NOMO-1 treated with dmso at 0.1 percent for 144 hours (cell line): ENCODE results near the gene KRTAP21-1.
"Not testable (repeated sequence)": the region's sequence is repeated elsewhere in the genome, so short reads cannot be mapped to it uniquely, and the experiment has no call there.

Experiments
- DNase-seq: peaks from one replicate; lab custom pipeline; 2025; ENCODE audit not compliant: unreplicated experiment; lab: John Stamatoyannopoulos, UW

The KRTAP21-1 gene

DNA sequence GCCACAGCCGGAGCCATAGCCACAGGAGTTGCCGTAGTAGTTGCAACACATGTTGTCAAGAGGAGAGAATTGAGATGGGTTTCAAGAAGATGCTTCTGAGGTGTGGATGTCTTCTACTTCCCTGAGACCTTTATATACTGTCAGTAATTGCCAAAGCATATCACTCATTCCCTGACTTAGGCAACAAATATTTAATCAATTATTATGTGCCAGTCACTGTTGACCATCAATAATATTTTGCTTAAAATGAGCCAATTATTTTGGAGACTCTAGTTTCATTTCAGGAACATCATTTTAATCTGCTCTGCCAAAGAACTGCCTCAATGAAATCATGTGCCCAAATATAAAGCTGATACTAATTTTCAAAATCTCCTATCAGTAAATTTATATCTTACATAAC is at the start of gene KRTAP21-1:
Gene KRTAP21-1, minus strand, starts transcription at position 101 of the 400 bp plus-strand sequence. Its CDS starts 50 bp downstream, at position 51.
- DNase-seq, result not testable (repeated sequence)

DNA sequence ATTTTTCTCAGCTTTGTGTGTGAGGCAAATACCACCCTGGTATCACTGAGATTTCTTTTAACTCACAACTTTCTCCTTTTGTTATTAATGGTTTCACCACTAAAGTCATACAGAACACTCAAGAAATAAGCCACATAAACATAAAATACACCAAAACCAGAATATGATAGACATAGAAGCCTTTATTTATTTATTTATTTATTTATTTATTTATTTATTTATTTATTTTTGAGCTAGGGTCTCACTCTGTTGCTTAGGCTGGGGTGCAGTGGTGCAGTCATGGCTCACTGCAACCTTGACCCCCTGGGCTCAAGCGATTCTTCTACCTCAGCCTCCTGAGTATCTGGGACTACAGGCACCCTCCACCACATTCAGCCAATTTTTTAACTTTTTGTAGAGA is 45.4 kb upstream of the KRTAP21-1 start:
- no peak for DNase-seq

DNA sequence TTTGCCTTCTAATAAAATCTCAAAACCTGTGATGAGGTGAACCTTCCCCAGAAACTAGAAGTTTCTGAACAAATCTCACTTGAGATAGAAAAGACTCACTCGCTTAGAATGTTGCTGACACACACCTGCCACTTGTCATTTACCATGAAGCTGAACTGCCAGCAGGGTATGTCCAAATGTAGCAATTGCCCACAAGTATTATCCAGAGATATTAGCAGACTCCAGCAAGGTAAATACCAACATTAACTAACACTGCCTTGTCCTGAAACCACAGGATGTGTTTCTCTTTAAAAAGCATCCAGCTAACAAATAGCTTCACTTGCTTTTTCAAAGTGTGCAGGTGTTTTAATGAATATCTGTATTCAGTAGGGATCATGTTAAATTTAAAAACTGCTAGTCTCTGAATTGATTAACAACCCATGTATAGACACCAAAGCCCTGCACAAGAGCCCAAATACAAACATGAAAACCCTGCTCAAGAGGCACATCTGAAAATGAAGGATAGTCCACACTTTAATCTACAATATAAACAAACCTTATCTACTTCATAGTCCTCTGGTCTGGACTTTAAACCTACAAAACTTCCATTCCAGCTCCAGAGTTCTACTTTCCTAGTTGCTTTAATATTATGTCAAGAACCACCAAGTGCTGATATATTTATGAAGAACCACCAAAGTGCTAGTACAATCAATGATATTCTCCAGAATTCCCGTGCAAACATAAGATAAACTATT is 38.5 kb upstream of the KRTAP21-1 start:
- DNase-seq, result no peak

DNA sequence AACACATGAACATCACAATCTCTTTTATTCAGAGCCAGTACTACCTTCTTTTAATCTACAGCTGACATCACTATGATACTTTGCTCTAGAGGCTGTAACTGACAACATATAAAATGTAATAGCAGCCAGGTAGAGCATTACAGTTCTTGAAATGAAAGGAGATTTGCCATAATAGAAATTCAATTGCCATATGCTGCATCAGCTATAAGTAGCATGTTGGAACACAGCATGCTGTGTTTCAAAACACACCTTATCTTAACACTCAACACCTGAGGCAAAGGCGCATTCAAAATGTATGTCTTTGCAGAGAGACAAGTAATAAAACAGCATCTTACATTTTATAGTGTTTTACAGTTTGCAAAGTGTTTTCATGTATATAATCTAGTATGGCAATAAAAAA is 24.0 kb upstream of the KRTAP21-1 start:
- DNase-seq, result no peak

DNA sequence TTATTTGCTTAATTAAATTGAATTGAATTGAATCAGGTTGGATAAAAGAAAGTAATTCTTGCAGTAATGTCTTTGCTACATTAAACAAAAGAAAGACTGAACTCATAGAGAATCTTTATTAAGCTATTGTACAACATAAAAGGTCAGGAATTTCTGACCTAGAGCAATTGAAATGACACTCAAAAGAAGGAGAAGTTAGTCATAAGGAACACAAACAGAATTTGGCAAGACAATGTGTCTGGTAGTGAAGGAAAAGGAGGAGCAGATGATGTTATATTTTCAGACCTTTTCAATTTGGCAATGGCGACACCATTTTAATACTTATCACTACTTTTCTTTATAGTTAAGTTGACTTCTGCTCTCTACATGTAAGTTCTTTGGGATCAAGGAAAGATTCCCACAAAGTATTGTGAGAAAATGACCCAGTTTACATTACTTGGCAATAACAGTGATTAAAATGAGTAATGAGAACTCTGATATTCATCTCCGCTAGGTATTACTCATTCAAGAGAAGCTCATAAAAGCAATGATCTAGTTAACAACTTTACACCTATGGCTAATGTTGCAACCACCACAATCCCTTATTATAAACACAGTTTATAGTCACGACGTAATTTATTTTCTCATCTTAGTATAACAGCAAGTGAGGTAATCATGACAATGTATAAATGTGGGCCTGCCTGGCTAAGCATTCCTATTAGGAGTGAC is 14.7 kb upstream of the KRTAP21-1 start:
- no peak for DNase-seq

DNA sequence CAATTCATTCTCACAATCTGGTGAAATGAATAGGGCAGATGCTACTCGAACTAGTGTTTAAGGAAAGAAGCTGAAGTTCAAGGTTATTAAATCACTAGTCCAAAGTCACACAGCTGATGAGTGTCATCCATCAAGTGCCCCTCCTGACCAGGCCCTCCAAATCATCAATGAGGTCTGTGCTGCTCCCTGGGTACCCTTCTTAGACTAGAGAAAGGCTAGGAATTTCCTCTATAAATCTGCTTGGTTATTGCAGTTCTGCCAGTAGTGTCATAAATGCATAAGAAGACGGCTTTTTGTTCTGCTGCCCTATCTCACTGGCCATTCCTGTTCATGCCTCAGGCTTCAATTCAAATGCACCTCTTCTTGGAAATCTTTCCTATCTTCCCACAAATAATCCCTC is 5.5 kb upstream of the KRTAP21-1 start:
- no peak for DNase-seq

DNA sequence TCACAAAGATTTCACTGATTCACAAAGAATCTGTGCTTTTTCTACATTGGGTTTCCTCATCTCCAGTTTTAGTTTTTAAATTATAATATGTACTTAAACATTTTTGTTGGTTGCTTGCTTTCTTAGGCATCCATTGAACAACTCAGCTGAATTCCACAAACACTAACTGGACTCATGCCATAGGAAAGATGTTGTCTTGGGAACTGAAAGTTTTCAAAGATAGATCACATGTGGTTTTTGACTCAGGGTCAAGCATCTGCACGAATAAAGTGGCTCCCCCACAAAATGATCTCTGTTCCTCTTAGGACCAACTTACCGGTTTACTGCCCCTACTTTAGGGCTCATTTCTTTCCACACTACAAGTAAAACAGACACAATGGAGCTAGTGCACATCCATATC is 3.1 kb upstream of the KRTAP21-1 start:
- no peak for DNase-seq

DNA sequence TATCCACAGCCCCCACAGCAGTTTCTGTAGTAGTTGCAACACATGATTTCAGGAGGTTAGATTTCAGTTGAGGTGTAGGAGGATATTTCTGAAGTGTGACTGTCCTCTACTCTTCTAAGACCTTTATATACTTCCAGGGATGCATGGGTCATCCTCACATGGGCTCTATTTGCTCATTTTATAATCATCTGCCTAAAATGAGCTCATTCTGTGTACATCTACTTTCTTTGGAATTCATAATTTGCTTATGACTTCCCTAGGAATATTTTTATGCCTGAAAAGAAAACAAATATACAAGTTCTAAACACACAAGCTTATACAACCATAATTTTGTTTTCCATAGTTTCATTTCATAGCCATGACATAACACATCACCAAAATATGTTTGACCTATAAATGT is 8.1 kb downstream of the KRTAP21-1 start, which contains the start of gene KRTAP21-2:
Gene KRTAP21-2, minus strand, starts transcription at position 101 of the 400 bp plus-strand sequence. Its CDS starts 57 bp downstream, at position 44.
- DNase-seq, result no peak

DNA sequence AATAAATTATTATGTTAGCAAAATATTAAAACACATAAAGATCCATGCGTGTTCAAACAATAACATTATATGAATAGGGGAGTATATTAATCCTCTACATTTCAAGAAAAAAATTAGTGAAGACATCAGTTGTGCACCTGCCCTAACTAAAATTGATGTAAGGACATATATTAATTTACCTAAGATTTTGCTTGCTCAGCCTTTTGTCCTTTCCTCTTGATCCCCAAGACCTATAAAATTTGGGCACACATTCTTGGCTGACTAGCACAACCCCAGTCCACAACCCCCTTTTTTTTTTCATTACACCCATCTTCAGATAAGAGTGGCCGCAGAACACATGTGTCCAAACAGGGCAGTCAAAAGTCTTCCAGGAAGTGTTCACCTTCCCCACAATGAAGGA is 14.8 kb downstream of the KRTAP21-1 start:
- DNase-seq, result no peak

DNA sequence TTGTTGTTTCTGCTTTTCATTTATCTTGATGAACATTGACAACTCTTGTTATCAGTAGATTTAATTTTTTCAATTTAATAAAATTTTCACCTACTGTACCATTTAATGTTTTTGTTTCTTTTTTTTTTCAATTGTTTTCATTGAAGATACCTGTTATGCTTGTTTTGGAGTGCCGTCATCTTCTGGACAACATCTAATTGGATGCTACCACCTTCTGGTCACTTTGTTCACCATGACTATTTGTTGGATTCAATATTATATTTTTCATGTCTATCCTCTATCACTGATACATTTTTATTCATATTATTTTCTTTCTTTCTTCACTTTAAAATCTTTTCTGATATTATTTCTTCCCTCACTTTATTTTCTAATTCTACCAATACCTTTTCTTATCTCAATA is 22.2 kb downstream of the KRTAP21-1 start:
- no peak for DNase-seq

DNA sequence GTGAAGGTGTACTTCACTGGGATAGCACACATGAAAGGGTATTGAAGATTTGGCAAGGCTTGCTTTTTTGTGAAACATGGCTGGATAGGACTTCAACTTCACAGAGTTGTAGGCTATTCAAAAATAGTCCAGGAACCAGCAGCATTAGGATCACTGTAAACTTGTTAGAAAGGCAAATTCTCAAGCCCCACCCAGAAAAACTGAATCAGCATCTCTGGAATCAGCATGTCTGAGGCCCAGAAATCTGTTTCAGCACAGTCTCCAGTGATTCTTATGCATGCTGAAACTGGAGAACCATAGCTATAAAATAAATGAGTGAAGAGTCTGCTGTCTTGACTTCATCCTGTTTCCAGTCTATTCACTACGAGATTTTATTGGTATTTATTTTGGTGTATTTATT is 28.5 kb downstream of the KRTAP21-1 start:
- DNase-seq, result no peak

DNA sequence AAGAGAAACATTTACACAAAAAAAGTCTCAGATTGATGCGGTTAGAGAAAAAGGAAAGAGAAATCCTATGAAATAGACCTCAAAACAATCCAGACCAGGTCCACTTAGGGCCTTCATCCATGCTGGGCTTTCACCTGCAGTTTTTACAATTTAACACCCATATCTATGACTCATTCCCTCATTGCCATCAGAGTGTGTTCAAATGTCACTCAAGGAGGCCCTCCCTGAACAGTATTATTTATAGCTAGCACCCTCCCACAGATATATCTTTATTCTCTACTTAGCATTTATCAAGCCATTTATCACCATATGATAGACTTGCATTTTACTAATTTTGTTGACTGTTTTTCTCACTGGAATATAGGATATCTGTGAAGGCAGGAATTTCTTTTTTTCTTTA is 35.8 kb downstream of the KRTAP21-1 start:
- no peak for DNase-seq

DNA sequence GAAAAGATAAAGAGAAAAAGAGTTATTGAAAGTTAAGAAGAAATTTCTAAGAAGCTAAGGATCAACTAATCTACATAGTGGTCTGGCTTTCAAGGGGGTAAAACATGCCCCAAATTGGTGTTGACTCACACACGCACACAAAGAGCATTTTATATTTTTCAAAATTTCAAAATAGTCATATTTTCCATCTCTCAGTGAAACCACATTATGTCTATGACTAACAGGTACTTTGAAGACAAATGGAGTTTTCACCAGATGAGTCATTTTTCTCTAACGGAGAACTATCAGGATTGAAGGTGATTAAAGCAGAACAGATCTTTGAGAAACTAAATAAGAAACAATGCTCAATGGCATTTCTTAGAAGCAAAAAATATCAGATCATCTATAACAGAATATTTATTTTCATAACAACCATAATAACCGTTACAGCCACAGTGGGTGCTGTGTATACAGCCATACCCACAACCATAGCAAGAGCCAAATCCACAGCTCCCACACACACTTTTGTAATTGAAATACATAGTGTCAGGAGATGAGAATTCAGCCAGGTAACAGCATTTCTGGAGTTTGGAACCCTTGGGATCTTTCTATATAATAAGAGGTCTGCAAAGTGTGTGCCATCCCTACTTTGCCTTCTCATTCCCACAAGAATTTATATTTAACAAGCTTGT is 36.9 kb downstream of the KRTAP21-1 start, which contains the start of gene KRTAP21-3:
Gene KRTAP21-3, minus strand, starts transcription at position 539 of the 671 bp plus-strand sequence. Its CDS starts 18 bp downstream, at position 521.
- DNase-seq, result no peak

DNA sequence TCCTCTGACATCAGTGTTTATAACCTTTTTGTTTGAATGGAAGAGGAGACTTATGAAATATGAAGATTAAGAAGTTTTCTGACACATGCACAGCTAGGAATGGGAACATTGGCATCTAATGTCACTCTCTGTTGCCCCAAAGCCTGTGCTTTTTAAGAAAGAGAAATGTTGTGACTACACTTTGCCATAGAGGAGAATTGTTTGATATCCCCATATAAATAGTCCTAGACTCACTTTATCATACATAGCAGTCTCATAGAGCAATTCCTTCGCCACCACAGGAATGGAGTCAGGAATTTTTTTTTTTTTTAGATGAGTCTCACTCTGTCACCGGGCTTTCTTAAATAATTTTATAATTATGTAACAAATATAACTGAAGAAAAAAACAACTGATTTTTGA is 38.1 kb downstream of the KRTAP21-1 start:
- DNase-seq, result no peak

DNA sequence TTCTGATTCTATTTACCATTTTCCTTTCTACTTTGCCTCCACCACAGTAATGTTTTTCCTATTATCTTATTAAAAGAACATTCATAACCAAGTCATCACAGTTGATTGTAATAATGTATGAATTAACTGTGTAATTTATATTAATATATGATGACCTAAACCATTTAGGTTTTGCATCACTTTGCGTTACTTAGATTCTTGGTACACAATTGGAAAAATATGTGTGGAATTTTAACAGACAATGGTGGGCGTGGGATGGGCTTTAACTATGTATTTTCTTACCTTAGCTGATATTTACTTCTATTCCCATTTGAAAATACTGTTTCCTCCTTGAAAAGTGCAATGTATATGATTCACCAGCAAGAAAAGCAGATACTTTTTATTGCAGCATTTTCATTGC is 40.3 kb downstream of the KRTAP21-1 start:
- no peak for DNase-seq

DNA sequence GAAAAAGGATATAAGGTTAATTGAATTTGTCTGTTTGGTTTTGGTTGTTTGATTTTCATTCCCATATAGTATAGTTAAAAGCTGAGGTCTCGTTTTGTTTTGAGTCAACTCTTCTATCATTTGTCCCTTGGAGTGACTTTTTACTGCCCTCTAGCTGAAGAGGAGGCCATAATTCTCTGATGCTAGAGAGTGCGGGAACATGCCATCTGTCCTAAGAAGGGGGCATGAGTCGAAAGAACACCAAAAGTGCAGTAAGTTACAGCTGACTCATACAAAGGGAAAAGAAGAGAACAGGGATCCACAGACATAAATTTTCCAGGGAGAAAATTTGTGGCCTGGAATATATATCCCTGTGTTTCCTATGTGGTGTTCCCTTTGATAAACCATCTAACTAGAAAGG is 40.8 kb downstream of the KRTAP21-1 start:
- DNase-seq, result no peak

DNA sequence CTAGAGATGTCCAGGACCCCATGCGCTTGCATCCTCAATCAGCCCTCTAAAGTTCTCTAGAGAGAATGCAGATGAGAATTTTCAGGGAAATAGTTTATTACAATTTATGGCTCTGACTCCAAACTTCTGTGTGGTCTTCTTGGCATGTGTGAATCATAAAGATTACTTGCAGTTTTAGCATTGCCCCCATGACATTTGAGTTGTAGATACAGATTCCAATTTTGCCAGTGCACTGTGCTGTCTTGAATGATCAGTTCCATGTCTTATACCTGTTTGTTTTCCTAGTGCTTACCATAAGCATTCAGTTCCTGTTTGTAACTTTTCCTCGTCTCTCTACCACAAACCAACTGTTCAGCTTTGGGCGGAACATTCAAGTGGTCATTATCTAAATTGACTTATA is 41.5 kb downstream of the KRTAP21-1 start:
- no peak for DNase-seq

DNA sequence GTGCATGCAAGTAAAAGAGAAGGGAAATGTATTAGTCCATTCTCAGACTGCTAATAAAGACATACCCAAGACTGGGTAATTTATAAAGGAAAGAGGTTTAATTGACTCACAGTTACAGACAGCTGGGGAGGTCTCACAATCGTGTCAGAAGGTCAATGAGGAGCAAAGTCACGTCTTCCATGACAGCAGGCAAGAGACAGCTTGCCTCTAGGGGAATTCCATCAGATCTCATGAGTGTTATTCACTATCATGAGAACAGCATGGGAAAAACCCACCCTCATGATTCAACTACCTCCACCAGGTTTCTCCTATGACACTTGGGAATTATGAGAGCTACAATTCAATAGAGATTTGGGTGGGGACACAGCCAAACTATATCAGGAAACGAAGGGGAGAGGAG is 44.7 kb downstream of the KRTAP21-1 start:
- no peak for DNase-seq

DNA sequence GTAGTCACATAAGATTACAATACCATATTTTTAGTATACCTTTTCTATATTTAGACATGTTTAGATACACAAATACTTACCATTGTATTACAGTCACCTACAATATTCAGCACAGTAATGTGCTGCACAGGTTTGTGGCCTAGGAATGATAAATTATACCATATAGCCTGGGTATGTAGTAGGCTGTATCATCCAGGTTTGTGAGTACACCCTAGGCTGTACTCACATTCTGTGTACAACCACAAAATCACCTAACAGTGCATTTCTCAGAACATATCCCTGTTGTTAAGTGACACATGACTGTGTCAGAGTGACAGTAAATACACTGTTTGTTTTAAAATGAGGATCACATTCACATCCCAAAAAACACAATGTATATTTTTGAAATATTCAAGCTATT is 47.8 kb downstream of the KRTAP21-1 start:
- no peak for DNase-seq
